Ishikawa (cell line): ENCODE results near the gene JARID2.

Experiments used
- CREB1 ChIP-seq: IDR thresholded peaks from 2 replicates; pipeline ENCODE4 v1.6.1; 2012; ENCODE audit warnings: low read depth
- EP300 ChIP-seq: IDR thresholded peaks from 2 replicates; pipeline ENCODE4 v1.6.1; 2012; ENCODE audit warnings: borderline replicate concordance
- FOXM1 ChIP-seq: IDR thresholded peaks from 2 replicates; pipeline ENCODE4 v1.6.1; 2012; ENCODE audit warnings: low read depth, borderline replicate concordance
- MAX ChIP-seq: IDR thresholded peaks from 2 replicates; pipeline ENCODE4 v1.6.1; 2012
- RAD21 ChIP-seq: IDR thresholded peaks from 2 replicates; pipeline ENCODE4 v1.6.1; 2012; ENCODE audit warnings: low read depth
- TAF1 ChIP-seq: IDR thresholded peaks from 2 replicates; pipeline ENCODE4 v1.6.1; 2012; ENCODE audit warnings: low read depth, mild to moderate bottlenecking
- YY1 ChIP-seq: IDR thresholded peaks from 2 replicates; pipeline ENCODE4 v1.6.1; 2012; ENCODE audit warnings: low read depth

- no peak for TF ChIP-seq MAX
- no peak for TF ChIP-seq TAF1
- TF ChIP-seq RAD21: no peak
- no peak for TF ChIP-seq EP300
- TF ChIP-seq YY1: no peak
- TF ChIP-seq FOXM1: no peak
- no peak for TF ChIP-seq CREB1
These were observed 257.4 kb downstream of the JARID2 start for GRCh38 chr6:15503346-15503680.
